SK-N-MC (cell line): Measurements from ENCODE around the gene DRD2.

Source experiments
- EZH2 ChIP-seq: fragments of 200-600 bp; sonication (generic); IDR thresholded peaks from one replicate; pipeline ENCODE4 v1.6.1; 2017; ENCODE audit warnings: antibody characterized with exemption
- FOXP2 ChIP-seq: optimal IDR thresholded peaks from 2 replicates; pipeline ENCODE3; 2011; ENCODE audit warnings: mild to moderate bottlenecking, moderate library complexity; ENCODE audit not compliant: insufficient read depth; ENCODE audit errors: extremely low read length, control extremely low read depth
- POLR2AphosphoS5 ChIP-seq: IDR thresholded peaks from 2 replicates; pipeline ENCODE4 v1.6.1; 2012; ENCODE audit warnings: mild to moderate bottlenecking, low read depth, low read length, borderline replicate concordance

DNA sequence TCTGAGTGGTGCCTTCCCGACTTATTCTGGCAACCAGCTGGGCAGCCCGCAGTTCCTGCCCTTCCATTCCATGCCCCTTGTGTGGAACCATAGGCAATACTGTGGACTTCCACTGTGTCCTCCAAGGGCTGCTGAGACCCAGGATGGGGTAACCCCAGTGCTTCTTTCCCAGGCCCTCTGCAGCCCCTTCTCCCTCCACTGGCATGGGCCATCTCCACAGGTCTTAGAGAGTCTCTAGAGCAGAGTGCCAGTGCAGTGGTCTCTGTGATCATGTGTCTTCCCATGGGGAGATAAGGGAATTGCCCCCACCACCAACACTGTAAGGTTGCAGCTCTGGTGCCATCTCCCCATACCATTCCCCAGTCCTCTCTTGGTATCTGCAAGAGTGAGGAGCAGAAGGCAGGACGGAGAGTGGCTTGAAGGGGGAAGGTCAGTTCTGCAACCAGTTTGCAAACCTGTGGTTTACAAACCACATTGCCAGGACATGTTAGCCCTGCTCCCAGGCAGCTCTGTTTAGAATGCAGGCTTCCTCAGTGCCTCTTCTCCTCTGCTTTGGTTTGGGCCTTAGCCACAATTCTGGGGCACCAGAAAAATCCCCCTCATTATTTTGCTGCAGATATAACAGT lies 20.9 kb upstream of the DRD2 start:
- TF ChIP-seq EZH2 (no peak), POLR2AphosphoS5 (no peak), FOXP2 (no peak)
